WTC11 (cell line): ENCODE data around the gene MEGF11.

Experiments used
- CBFB ChIP-seq: sonication (generic); formaldehyde crosslinking; IDR thresholded peaks from 2 replicates; pipeline ENCODE4 v1.8.1; 2022; ENCODE audit warnings: mild to moderate bottlenecking, low read depth, missing genetic modification reagents
- JUN ChIP-seq: sonication (generic); formaldehyde crosslinking; IDR thresholded peaks from 2 replicates; pipeline ENCODE4 v1.8.0; 2023; ENCODE audit warnings: mild to moderate bottlenecking, missing genetic modification reagents
- TF ChIP-seq, protein P1 (sequence below): sonication (generic); formaldehyde crosslinking; IDR thresholded peaks from 2 replicates; pipeline ENCODE4 v1.8.0; 2022; ENCODE audit warnings: mild to moderate bottlenecking, missing genetic modification reagents
- TF ChIP-seq, protein P2 (sequence below): sonication (generic); formaldehyde crosslinking; IDR thresholded peaks from 2 replicates; pipeline ENCODE4 v1.8.1; 2023; ENCODE audit warnings: mild to moderate bottlenecking, missing genetic modification reagents
- TF ChIP-seq, protein P3 (sequence below): sonication (generic); formaldehyde crosslinking; IDR thresholded peaks from 2 replicates; pipeline ENCODE4 v1.8.0; 2022; ENCODE audit warnings: mild to moderate bottlenecking, missing genetic modification reagents

DNA sequence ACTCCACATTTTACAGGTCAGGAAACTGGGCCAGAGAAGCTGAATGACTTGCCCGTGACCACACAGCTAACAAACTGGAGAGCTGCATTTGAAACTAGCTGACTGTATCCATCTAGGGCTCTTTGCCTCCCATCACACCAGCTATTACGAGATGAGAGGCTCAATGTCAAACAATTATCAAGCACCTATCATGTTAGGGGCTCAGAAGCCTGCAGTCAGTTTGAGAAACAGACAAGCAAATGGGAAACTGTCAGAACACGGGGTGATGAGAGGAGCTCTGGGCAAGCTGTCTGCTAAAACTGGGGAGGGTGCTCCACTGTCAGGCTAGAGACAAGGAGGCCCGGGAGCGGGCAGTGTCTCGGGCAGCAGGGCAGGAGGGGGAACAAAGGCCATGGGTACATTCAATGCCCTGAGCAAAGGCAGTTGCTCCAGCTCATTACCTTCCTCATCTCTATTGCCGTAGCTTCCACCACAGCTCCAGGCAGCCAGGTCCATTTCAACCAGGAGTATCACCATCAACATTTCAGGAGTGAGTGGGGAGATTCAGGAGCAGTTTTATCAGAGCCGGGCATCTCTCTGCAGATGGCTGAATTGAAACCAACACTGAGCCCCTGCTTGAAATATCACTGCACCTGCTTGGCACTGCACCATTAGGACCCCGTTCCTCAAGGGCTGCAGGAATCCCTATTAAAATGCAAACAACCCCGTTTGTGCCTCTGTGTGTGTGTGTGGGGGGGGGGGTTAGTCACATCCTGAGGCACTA, 261.6 kb downstream of the MEGF11 start:
- TF ChIP-seq CBFB (CRISPR knock-in tag) (no peak), JUN (CRISPR knock-in tag) (no peak)
- TF ChIP-seq, protein P1, sequence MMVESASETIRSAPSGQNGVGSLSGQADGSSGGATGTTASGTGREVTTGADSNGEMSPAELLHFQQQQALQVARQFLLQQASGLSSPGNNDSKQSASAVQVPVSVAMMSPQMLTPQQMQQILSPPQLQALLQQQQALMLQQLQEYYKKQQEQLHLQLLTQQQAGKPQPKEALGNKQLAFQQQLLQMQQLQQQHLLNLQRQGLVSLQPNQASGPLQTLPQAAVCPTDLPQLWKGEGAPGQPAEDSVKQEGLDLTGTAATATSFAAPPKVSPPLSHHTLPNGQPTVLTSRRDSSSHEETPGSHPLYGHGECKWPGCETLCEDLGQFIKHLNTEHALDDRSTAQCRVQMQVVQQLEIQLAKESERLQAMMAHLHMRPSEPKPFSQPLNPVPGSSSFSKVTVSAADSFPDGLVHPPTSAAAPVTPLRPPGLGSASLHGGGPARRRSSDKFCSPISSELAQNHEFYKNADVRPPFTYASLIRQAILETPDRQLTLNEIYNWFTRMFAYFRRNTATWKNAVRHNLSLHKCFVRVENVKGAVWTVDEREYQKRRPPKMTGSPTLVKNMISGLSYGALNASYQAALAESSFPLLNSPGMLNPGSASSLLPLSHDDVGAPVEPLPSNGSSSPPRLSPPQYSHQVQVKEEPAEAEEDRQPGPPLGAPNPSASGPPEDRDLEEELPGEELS (CRISPR knock-in tag) = no peak
- TF ChIP-seq, protein P2, sequence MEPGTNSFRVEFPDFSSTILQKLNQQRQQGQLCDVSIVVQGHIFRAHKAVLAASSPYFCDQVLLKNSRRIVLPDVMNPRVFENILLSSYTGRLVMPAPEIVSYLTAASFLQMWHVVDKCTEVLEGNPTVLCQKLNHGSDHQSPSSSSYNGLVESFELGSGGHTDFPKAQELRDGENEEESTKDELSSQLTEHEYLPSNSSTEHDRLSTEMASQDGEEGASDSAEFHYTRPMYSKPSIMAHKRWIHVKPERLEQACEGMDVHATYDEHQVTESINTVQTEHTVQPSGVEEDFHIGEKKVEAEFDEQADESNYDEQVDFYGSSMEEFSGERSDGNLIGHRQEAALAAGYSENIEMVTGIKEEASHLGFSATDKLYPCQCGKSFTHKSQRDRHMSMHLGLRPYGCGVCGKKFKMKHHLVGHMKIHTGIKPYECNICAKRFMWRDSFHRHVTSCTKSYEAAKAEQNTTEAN (CRISPR knock-in tag) = no peak
- TF ChIP-seq, protein P3, sequence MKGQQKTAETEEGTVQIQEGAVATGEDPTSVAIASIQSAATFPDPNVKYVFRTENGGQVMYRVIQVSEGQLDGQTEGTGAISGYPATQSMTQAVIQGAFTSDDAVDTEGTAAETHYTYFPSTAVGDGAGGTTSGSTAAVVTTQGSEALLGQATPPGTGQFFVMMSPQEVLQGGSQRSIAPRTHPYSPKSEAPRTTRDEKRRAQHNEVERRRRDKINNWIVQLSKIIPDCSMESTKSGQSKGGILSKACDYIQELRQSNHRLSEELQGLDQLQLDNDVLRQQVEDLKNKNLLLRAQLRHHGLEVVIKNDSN (CRISPR knock-in tag) = no peak
